Right lobe of liver (tissue), 4 donors: ENCODE measurements around the gene FOXP1.

Experiments
- CTCF ChIP-seq, 4 donors: fragments of 200-600 bp in 3 of 4; fragments of 450-650 bp in 1 of 4; IDR thresholded peaks; one replicate each; pipeline versions ENCODE4 v1.5.1 to v1.8.0; 2016 to 2022; ENCODE audit warnings: antibody characterized with exemption in 4 of 4, mild to moderate bottlenecking in 2 of 4
- POLR2A ChIP-seq: fragments of 450-650 bp; IDR thresholded peaks from one replicate; pipeline ENCODE4 v1.6.1; 2017; ENCODE audit warnings: antibody characterized with exemption, mild to moderate bottlenecking
- donor health status: DM: no; HTN: no; CAD: no.
- donor health status: DM: no; HTN: no; CAD: no.
- donor health status: DM: no; HTN: yes; CAD: no.

GRCh38 chr3:71581457-71582035 lies 2.0 kb downstream of the FOXP1 start:
- TF ChIP-seq POLR2A (no peak), CTCF (IDR thresholded peaks at IDR 0.05) (no peak)
